HFF-Myc (cell line): Measurements from ENCODE around the gene MERTK.

Experiments
- DNase-seq: peaks from one replicate; pipeline ENCODE4 v3.0.0-alpha.2; 2011; ENCODE audit warnings: low read depth; ENCODE audit errors: extremely low read depth
- H3K4me3 ChIP-seq: replicated peaks from 2 replicates; pipeline ENCODE4 v1.5.1; 2011; ENCODE audit warnings: low read depth, mild to moderate bottlenecking, control low read depth, low read length
- CTCF ChIP-seq: IDR thresholded peaks from 2 replicates; pipeline ENCODE4 v1.5.1; 2012; ENCODE audit warnings: mild to moderate bottlenecking, low read depth, low read length, control low read depth; ENCODE audit errors: missing control alignments

MERTK gene

GRCh38 chr2:111936881-111937280, 38.5 kb downstream of the MERTK start:
- no peak overlapping the region for H3K4me3 ChIP-seq
- DNase-seq = no peak
- no peak for TF ChIP-seq CTCF

DNA sequence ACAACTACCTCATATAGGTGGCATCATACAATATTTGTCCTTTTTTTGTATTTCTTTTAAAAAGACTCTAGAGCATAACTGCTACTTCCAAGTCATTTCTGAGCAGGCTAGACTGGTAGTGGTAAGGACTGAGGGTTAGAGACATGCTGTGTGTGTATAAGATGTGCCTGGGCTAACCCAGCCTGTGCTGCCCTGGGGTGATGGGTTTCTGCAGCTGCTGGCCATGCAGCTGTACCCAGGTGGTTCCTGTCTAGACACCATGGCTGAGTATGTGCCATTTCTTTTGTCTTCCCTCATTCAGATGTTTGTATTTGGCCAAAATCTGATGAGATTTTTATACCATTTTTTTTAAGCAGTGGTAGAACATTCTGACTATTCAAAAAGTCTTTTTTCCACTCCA, 40.0 kb downstream of the MERTK start:
- H3K4me3 ChIP-seq = no peak overlapping the region
- DNase-seq = no peak
- no peak for TF ChIP-seq CTCF

GRCh38 chr2:111940333-111941196, 42.2 kb downstream of the MERTK start:
- no peak for DNase-seq
- no peak overlapping the region for H3K4me3 ChIP-seq
- TF ChIP-seq CTCF = no peak

DNA sequence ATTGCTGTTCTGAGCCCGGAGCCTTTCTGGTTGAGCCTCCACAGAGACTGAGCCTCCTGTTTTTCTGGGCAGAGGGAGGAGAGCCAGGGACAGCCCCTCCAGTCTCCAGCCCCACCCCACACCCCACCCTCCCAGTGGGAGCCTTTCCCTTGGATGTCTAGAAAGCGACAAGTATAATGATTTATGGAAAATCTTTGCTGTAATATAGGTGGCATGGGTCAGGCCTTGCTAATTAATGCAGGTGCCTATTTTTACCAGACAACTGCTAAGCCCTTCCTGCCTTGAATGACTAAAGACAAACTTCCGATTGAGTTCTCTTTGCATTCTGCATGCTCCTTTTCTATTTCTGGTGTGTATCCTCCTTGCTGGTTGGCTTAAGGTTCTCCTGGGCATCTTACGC, 43.1 kb downstream of the MERTK start:
- no peak for TF ChIP-seq CTCF
- no peak for DNase-seq
- no peak overlapping the region for H3K4me3 ChIP-seq

DNA sequence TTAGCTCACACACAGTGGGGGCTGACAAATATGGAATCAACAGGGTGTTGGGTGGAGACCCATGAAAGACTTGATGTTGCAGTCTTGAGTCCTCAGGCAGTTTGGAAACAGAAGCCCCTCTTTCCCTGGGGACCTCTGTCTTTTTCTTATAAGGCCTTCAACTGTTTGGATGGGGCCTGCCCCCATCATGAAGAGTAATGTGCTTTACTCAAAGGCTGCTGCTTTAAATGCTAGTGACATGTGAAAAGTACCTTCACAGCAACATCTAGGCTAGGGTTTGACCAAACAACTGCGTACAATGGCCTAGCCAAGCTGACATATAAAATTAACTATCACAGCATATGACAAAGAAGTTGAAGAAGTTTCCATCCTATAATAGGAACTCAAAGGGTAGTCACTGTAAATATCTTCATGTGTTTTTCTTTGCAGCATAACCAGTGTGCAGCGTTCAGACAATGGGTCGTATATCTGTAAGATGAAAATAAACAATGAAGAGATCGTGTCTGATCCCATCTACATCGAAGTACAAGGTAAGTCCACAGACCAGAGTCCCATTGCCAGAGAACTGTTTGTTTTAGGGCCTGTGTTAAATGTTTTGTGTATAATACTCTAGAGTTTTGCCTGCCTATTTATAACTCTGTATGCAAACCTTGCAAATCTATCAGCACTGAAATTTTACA, 46.3 kb downstream of the MERTK start:
- H3K4me3 ChIP-seq = no peak overlapping the region
- no peak for TF ChIP-seq CTCF
- DNase-seq = no peak

DNA sequence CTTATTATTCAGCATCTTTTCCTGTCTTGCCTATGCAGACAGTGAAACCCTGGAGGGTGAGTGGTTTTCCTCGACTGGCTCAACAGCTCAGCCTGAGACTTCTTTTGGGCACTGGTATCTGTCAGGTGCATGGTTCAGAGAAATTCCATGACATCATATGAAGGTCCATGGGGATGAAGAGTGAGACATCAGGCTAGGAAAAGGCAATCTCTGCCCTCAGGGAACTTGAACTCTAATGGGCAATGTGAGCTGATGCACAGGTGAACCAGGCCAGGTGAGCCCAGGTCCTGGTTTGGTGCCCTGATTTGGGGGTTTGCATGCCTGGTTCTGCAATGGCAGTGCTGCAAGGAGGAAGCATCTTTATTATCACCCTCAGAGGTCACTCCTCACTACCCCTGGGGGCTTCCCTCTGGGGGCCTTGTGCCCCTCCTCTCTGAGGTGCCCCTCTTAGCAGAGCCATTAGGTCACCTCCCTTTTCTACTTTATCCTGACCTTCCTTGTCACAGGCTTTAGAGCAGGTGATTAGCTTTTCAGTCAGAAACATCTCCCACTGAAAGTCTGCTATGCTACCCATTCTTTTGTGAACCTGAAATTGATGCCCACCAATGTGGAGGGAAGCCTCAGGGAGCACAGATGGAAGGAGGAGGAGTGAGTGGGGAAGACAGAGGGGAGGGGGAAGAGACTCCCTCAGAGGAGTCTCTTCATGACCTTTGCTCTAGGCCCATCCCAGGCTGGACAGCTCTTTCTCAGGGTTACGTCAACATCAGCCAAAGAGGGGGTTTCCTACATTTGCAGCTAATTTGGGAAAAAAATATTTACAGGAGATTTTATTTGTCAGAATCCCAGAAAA, 47.3 kb downstream of the MERTK start:
- H3K4me3 ChIP-seq = no peak overlapping the region
- TF ChIP-seq CTCF = no peak
- no peak for DNase-seq
